NCI-H748 (cell line): ENCODE results near the gene ATXN1.
"Not testable (repeated sequence)": the region's sequence is repeated elsewhere in the genome, so short reads cannot be mapped to it uniquely, and the experiment has no call there.

ENCODE experiments used
- DNase-seq: peaks from one replicate; lab custom pipeline; 2025; ENCODE audit not compliant: unreplicated experiment; lab: John Stamatoyannopoulos, UW

ATXN1 gene

GRCh38 chr6:16404456-16404855 is 356.8 kb downstream of the ATXN1 start:
- no peak for DNase-seq

GRCh38 chr6:16403831-16404230 is 357.4 kb downstream of the ATXN1 start:
- no peak for DNase-seq

- DNase-seq, result no peak
Measured at GRCh38 chr6:16402581-16402900, 358.7 kb downstream of the ATXN1 start.

GRCh38 chr6:16400248-16400760 is 361.0 kb downstream of the ATXN1 start:
- DNase-seq, result no peak

- DNase-seq, result no peak
Measured at GRCh38 chr6:16399695-16400094, 361.6 kb downstream of the ATXN1 start.

- DNase-seq, result no peak
Measured at GRCh38 chr6:16399158-16399557, 362.1 kb downstream of the ATXN1 start.

GRCh38 chr6:16398587-16398986 is 362.7 kb downstream of the ATXN1 start:
- DNase-seq, result no peak

GRCh38 chr6:16397623-16398022 is 363.6 kb downstream of the ATXN1 start:
- DNase-seq, result no peak

GRCh38 chr6:16396497-16397319 is 364.6 kb downstream of the ATXN1 start:
- DNase-seq, result no peak

GRCh38 chr6:16394632-16395031 is 366.6 kb downstream of the ATXN1 start:
- DNase-seq, result no peak

GRCh38 chr6:16393326-16393725 is 367.9 kb downstream of the ATXN1 start:
- DNase-seq, result no peak

- DNase-seq, result no peak
Measured at GRCh38 chr6:16392010-16392409, 369.2 kb downstream of the ATXN1 start.

- DNase-seq, result no peak
Measured at GRCh38 chr6:16391451-16391912, 369.8 kb downstream of the ATXN1 start.

GRCh38 chr6:16390909-16391450 is 370.3 kb downstream of the ATXN1 start:
- DNase-seq, result not testable (repeated sequence)

- no peak for DNase-seq
Measured at GRCh38 chr6:16389642-16390041, 371.6 kb downstream of the ATXN1 start.

- DNase-seq, result no peak
Measured at GRCh38 chr6:16388488-16388887, 372.8 kb downstream of the ATXN1 start.

GRCh38 chr6:16386057-16386456 is 375.2 kb downstream of the ATXN1 start:
- no peak for DNase-seq

- no peak for DNase-seq
Measured at GRCh38 chr6:16383607-16384206, 377.6 kb downstream of the ATXN1 start.

- not testable (repeated sequence) for DNase-seq
Measured at GRCh38 chr6:16381968-16382367, 379.3 kb downstream of the ATXN1 start.

- DNase-seq, result peak; percentile 23
Measured at GRCh38 chr6:16380220-16380809, 380.9 kb downstream of the ATXN1 start.

GRCh38 chr6:16378360-16378759 is 382.9 kb downstream of the ATXN1 start:
- not testable (repeated sequence) for DNase-seq

GRCh38 chr6:16377470-16377869 is 383.8 kb downstream of the ATXN1 start:
- DNase-seq, result no peak
